ENCODE results near the gene PCDH12.

Gene PCDH12

DNA sequence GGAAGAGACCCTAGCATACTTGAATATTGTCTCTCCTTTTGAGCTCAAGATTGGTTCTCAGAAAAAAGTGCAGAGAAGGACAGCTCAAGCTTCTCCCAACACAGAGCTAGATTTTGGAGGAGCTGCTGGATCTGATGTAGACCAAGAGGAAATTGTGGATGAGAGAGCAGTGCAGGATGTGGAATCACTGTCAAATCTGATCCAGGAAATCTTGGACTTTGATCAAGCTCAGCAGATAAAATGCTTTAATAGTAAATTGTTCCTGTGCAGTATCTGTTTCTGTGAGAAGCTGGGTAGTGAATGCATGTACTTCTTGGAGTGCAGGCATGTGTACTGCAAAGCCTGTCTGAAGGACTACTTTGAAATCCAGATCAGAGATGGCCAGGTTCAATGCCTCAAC, 20.4 kb upstream of the PCDH12 start:
- no peak for TF ChIP-seq CTCF (IDR thresholded peaks at IDR 0.05; ENCODE audit: borderline replicate concordance, insufficient read depth, low read depth, low read length)
- H3K4me3 ChIP-seq (ENCODE audit: low read depth, low read length) = no peak overlapping the region

GRCh38 chr5:141976176-141976575, 18.2 kb upstream of the PCDH12 start:
- no peak for TF ChIP-seq CTCF (IDR thresholded peaks at IDR 0.05; ENCODE audit: borderline replicate concordance, insufficient read depth, low read depth, low read length)
- no peak overlapping the region for H3K4me3 ChIP-seq (ENCODE audit: low read depth, low read length)

DNA sequence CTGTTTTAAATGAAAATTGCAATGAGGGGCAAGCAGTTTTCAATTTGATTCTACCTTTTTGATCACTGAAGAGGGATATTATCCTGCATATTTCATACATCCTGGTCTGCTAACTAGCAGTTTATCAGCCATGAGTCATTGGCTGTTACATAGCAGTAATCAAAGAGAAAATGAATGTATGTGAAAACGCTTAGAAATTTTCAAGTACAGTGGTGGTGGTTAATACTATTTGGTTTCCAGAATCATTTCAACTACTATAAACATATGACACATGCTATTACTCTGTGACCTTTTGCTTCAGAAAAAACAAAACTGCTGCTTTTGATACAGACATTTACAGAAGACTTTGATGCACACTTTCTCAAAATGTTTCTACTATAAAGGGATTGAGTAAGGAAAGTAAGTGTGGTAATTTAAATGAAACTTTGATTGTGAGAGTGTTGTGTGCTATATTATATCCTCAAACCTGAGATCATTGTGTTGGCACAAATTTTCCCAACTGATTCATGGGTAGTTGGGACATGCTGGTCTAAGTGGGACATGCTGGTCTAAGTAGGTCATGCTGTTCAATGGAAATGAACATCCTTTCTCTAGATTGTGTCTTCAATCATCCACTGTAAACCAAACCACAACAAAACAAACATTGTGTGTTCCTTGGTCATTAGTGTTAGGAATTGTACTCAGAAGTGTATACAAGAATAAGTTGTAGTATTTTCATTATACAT, 16.0 kb upstream of the PCDH12 start:
- no peak for TF ChIP-seq CTCF (IDR thresholded peaks at IDR 0.05; ENCODE audit: borderline replicate concordance, insufficient read depth, low read depth, low read length)
- no peak overlapping the region for H3K4me3 ChIP-seq (ENCODE audit: low read depth, low read length)

DNA sequence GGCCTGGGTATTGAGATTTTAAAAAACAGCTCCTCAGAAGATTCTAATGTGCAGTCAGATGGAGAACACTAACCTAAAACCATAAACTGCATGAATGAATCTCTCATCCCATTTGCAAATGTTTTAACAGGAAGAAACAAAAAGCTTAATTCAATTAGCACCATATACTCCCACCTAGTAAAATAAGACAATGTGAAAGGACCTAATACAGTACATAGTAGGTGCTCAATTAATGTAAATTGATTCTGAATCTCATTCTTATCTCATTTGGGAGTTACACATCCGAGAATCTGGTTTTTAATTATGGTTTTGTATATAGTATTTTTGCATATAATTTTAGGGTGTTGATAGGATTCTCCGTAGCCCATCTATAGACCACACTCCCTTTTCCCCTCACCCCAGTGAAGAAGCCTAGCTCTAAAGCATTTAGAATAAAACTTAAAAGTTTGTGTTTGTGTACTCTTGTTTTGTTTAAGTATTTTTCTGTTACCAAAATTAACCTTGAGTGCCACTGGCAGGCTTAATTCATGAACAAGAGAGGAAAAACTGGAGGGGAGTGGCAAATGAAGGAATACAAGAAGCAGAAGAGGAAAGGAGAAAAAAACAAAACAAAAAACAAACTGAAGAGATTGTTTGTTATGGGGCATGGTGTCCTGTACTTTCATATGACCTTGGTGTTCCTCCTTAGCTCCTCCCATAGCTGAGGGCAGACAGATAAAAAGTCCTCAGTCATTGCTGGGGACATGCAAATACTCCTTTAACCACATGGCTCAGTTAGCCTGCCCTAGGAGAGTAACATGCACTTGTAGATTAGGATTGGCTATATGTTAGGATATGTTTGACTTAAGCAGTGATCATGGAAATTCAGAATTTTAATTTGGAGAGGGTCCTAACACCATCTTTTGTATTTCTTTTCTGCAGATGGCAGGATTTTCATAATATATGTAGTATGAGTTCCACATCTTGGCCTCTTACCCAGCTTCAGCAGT, 12.1 kb upstream of the PCDH12 start:
- no peak for TF ChIP-seq CTCF (IDR thresholded peaks at IDR 0.05; ENCODE audit: borderline replicate concordance, insufficient read depth, low read depth, low read length)
- H3K4me3 ChIP-seq (ENCODE audit: low read depth, low read length) = peak overlapping the region; percentile 79

DNA sequence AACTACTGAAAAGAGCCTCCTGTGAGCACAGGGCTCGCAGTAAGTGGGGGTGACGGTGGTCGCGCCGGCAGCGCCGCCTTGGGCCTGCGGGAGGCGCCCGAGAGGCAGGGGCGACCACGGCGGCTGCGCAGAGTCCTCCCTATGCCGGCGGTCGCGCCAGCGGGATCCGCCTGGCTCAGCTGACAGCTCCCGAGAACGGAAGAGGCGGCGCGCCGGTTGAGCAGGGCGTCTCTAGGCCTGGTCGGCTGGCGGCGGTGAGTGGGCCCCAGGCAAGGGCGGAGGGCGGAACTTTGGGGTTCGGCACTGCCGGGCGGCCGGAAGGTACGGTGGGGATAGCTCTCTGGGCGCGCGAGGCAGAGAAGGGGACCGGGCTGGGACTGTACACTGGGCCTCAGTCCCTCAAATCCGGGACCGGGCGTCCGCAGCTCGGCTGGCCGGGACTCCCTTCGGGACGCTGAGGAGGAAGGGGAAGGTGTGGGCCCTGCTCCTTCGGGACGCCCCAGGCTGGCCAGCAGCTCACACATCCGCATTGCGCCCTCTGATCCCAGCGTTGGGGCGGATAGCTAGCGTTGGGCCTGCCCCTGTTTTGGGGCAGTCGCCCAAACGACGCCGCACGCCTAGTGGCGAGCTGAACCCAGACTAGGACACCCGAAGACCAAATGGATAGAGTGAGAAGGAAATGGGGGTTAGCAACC, 11.1 kb upstream of the PCDH12 start, which contains the start of gene RNF14:
Gene RNF14 (plus strand): TSS at position 192 of the 695 bp plus-strand sequence. CDS start 4,484 bp downstream, outside the sequence.
- peak; percentile 99 for TF ChIP-seq CTCF (IDR thresholded peaks at IDR 0.05; ENCODE audit: borderline replicate concordance, insufficient read depth, low read depth, low read length)
- H3K4me3 ChIP-seq (ENCODE audit: low read depth, low read length) = peak within 1 kb of the TSS; percentile 79

- TF ChIP-seq CTCF (IDR thresholded peaks at IDR 0.05; ENCODE audit: borderline replicate concordance, insufficient read depth, low read depth, low read length) = no peak
Observed at GRCh38 chr5:141966963-141967333, 8.9 kb upstream of the PCDH12 start.

More at GRCh38 chr5:141966963-141967333, 8.9 kb upstream of the PCDH12 start:
- no peak overlapping the region for H3K4me3 ChIP-seq (ENCODE audit: low read depth, low read length)
